GM23338 (cell line): ENCODE measurements around the gene ZNF804A. TPM values are rescaled to one million over a fixed set of nuclear protein-coding genes. Genes with fewer than 3 reads are reported as not detected.

Source experiments
- ATAC-seq: fragments of 200-7000 bp; cut with Tn5 transposase; 3 replicates; pipeline ENCODE4 v1.9.1; 2020
- DNase-seq: peaks from one replicate; pipeline ENCODE4 v3.0.0-alpha.2; 2015; ENCODE audit warnings: low spot score
- H2AFZ ChIP-seq: fragments of 200-600 bp; sonication (generic); 2 replicates; pipeline ENCODE4 v1.8.0; 2016; ENCODE audit warnings: antibody characterized with exemption, mild to moderate bottlenecking, moderate library complexity
- H3F3A ChIP-seq: fragments of 200-600 bp; sonication (generic); replicated peaks from 2 replicates; pipeline ENCODE4 v1.8.0; 2017; ENCODE audit warnings: antibody characterized with exemption, mixed run types, low read depth
- H3K27ac ChIP-seq: fragments of 200-600 bp; sonication (generic); 2 replicates; pipeline ENCODE4 v1.6.1; 2016; ENCODE audit warnings: low read depth
- H3K27me3 ChIP-seq: fragments of 200-600 bp; sonication (generic); 2 replicates; pipeline ENCODE4 v1.8.0; 2016; ENCODE audit warnings: mild to moderate bottlenecking, mixed run types, moderate library complexity; ENCODE audit not compliant: insufficient read depth
- H3K36me3 ChIP-seq: fragments of 200-600 bp; sonication (generic); 2 replicates; pipeline ENCODE4 v1.8.0; 2016; ENCODE audit warnings: mild to moderate bottlenecking; ENCODE audit not compliant: insufficient read depth
- H3K4me1 ChIP-seq: fragments of 200-600 bp; sonication (generic); 2 replicates; pipeline ENCODE4 v1.8.0; 2016; ENCODE audit warnings: mild to moderate bottlenecking, moderate library complexity; ENCODE audit not compliant: insufficient read depth
- H3K4me2 ChIP-seq: fragments of 200-600 bp; sonication (generic); 2 replicates; pipeline ENCODE4 v1.7.1; 2017; ENCODE audit warnings: mixed run types
- H3K4me3 ChIP-seq: fragments of 200-600 bp; sonication (generic); 2 replicates; pipeline ENCODE4 v1.6.1; 2016; ENCODE audit warnings: mixed run types
- H3K79me2 ChIP-seq: fragments of 200-600 bp; sonication (generic); replicated peaks from 2 replicates; pipeline ENCODE4 v1.8.0; 2017; ENCODE audit warnings: mild to moderate bottlenecking; ENCODE audit not compliant: insufficient read depth
- H3K9me2 ChIP-seq: fragments of 200-600 bp; sonication (generic); 2 replicates; pipeline ENCODE4 v1.8.0; 2017; ENCODE audit not compliant: insufficient read depth
- H4K20me1 ChIP-seq: fragments of 200-600 bp; sonication (generic); replicated peaks from 2 replicates; pipeline ENCODE4 v1.8.0; 2017; ENCODE audit warnings: mild to moderate bottlenecking; ENCODE audit not compliant: insufficient read depth
- H3K27ac Mint-ChIP-seq: 2 replicates; pipeline ENCODE4 v1.8.0; 2020; ENCODE audit warnings: inconsistent platforms, mild to moderate bottlenecking, moderate library complexity, mixed read lengths
- H3K27me3 Mint-ChIP-seq: 3 replicates; pipeline ENCODE4 v1.8.0; 2022; ENCODE audit warnings: low read depth, mild to moderate bottlenecking, moderate library complexity, mixed read lengths, inconsistent platforms; ENCODE audit not compliant: insufficient read depth, poor library complexity
- H3K36me3 Mint-ChIP-seq: 3 replicates; pipeline ENCODE4 v1.8.0; 2021; ENCODE audit warnings: low read depth, mild to moderate bottlenecking, inconsistent platforms, moderate library complexity, mixed read lengths
- H3K4me1 Mint-ChIP-seq: 3 replicates; pipeline ENCODE4 v1.8.0; 2020; ENCODE audit warnings: mild to moderate bottlenecking, inconsistent platforms, mixed read lengths
- H3K4me3 Mint-ChIP-seq: 3 replicates; pipeline ENCODE4 v1.8.0; 2021; ENCODE audit warnings: moderate library complexity, mild to moderate bottlenecking, inconsistent platforms, mixed read lengths
- H3K9me3 Mint-ChIP-seq: 3 replicates; pipeline ENCODE4 v1.8.0; 2020; ENCODE audit warnings: moderate library complexity, mild to moderate bottlenecking, inconsistent platforms, mixed read lengths
- EZH2phosphoT487 ChIP-seq: fragments of 200-600 bp; sonication (generic); IDR thresholded peaks from one replicate; pipeline ENCODE4 v1.8.1; 2018; ENCODE audit warnings: antibody characterized with exemption; ENCODE audit not compliant: unreplicated experiment
- JUNB ChIP-seq: IDR thresholded peaks from one replicate; pipeline ENCODE4 v1.6.1; 2016; ENCODE audit warnings: antibody characterized with exemption; ENCODE audit not compliant: unreplicated experiment
- NANOG ChIP-seq: IDR thresholded peaks from 2 replicates; pipeline ENCODE4 v1.6.1; 2016; ENCODE audit warnings: antibody characterized with exemption, borderline replicate concordance
- STAT1 ChIP-seq: IDR thresholded peaks from one replicate; pipeline ENCODE4 v1.6.1; 2016; ENCODE audit warnings: antibody characterized with exemption; ENCODE audit not compliant: unreplicated experiment
- ZNF114 ChIP-seq: fragments of 250-450 bp; sonication (Bioruptor Pico); IDR thresholded peaks from 2 replicates; pipeline ENCODE4 v1.5.0; 2020; ENCODE audit warnings: mild to moderate bottlenecking, moderate library complexity
- ZNF331 ChIP-seq: fragments of 250-450 bp; sonication (Bioruptor Pico); IDR thresholded peaks from 2 replicates; pipeline ENCODE4 v1.5.0; 2020; ENCODE audit warnings: low read depth, mild to moderate bottlenecking, moderate library complexity
- polyA plus RNA-seq: library from polyadenylated mRNA; unstranded; fragments of >200 nt; fragmentation: Nextera tagmentation; extraction: Ambion mirVana; gene quantifications from 2 replicates; pipeline ENCODE4 v1.2.1, GENCODE V29; 2016
- total RNA-seq: library from RNA; depleted of rRNA; stranded (reverse); fragments of >200 nt; shearing (Covaris generic); gene quantifications from 2 replicates; pipeline ENCODE4 v1.2.3, GENCODE V29; 2014
- TF ChIP-seq, protein P1 (sequence below): fragments of 250-450 bp; sonication (Bioruptor Pico); IDR thresholded peaks from 2 replicates; pipeline ENCODE4 v1.5.0; 2020; ENCODE audit warnings: mild to moderate bottlenecking, moderate library complexity
- TF ChIP-seq, protein P2 (sequence below), 2 experiments: fragments of 200-600 bp in 1 of 2; sonication (generic) in 1 of 2; conservative IDR thresholded peaks; 2 replicates each; pipeline versions ENCODE4 v1.5.1 to v1.6.1; 2016 to 2017; ENCODE audit warnings: antibody characterized with exemption in 2 of 2, low read depth in 2 of 2, mild to moderate bottlenecking in 2 of 2, moderate library complexity in 1 of 2
- TF ChIP-seq, protein P3 (sequence below): IDR thresholded peaks from 2 replicates; pipeline ENCODE4 v1.6.1; 2016; ENCODE audit warnings: antibody characterized with exemption
- TF ChIP-seq, protein P4 (sequence below): IDR thresholded peaks from one replicate; pipeline ENCODE4 v1.6.1; 2018; ENCODE audit warnings: antibody characterized with exemption; ENCODE audit not compliant: unreplicated experiment

ZNF804A gene
- total and polyA plus RNA-seq, 2 experiments from 2014 or later: not detected

DNA sequence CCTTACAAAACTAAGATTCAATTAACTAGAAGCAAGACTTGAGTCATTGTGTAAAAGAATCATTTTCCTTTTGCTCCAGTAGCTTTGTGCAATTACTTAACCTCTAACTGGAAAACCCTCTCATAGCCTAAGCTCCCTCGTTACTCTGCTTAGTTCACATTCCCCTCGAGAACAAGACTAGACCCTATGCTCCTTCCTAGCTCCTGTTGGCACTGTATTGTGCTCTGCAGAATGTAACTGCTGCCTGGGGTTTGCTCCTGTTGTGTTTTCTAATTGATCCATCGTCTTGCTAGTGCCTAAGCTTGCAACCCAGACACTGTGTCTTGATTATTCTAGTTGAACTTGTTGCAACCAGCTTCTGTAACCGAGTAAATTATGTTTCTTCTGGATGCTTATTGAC, 347.0 kb downstream of the ZNF804A start (continued):
- TF ChIP-seq, protein P1, sequence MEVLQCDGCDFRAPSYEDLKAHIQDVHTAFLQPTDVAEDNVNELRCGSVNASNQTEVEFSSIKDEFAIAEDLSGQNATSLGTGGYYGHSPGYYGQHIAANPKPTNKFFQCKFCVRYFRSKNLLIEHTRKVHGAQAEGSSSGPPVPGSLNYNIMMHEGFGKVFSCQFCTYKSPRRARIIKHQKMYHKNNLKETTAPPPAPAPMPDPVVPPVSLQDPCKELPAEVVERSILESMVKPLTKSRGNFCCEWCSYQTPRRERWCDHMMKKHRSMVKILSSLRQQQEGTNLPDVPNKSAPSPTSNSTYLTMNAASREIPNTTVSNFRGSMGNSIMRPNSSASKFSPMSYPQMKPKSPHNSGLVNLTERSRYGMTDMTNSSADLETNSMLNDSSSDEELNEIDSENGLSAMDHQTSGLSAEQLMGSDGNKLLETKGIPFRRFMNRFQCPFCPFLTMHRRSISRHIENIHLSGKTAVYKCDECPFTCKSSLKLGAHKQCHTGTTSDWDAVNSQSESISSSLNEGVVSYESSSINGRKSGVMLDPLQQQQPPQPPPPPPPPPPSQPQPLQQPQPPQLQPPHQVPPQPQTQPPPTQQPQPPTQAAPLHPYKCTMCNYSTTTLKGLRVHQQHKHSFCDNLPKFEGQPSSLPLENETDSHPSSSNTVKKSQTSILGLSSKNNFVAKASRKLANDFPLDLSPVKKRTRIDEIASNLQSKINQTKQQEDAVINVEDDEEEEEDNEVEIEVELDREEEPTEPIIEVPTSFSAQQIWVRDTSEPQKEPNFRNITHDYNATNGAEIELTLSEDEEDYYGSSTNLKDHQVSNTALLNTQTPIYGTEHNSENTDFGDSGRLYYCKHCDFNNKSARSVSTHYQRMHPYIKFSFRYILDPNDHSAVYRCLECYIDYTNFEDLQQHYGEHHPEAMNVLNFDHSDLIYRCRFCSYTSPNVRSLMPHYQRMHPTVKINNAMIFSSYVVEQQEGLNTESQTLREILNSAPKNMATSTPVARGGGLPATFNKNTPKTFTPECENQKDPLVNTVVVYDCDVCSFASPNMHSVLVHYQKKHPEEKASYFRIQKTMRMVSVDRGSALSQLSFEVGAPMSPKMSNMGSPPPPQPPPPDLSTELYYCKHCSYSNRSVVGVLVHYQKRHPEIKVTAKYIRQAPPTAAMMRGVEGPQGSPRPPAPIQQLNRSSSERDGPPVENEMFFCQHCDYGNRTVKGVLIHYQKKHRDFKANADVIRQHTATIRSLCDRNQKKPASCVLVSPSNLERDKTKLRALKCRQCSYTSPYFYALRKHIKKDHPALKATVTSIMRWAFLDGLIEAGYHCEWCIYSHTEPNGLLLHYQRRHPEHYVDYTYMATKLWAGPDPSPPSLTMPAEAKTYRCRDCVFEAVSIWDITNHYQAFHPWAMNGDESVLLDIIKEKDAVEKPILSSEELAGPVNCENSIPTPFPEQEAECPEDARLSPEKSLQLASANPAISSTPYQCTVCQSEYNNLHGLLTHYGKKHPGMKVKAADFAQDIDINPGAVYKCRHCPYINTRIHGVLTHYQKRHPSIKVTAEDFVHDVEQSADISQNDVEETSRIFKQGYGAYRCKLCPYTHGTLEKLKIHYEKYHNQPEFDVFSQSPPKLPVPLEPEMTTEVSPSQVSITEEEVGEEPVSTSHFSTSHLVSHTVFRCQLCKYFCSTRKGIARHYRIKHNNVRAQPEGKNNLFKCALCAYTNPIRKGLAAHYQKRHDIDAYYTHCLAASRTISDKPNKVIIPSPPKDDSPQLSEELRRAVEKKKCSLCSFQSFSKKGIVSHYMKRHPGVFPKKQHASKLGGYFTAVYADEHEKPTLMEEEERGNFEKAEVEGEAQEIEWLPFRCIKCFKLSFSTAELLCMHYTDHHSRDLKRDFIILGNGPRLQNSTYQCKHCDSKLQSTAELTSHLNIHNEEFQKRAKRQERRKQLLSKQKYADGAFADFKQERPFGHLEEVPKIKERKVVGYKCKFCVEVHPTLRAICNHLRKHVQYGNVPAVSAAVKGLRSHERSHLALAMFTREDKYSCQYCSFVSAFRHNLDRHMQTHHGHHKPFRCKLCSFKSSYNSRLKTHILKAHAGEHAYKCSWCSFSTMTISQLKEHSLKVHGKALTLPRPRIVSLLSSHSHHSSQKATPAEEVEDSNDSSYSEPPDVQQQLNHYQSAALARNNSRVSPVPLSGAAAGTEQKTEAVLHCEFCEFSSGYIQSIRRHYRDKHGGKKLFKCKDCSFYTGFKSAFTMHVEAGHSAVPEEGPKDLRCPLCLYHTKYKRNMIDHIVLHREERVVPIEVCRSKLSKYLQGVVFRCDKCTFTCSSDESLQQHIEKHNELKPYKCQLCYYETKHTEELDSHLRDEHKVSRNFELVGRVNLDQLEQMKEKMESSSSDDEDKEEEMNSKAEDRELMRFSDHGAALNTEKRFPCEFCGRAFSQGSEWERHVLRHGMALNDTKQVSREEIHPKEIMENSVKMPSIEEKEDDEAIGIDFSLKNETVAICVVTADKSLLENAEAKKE (CRISPR knock-in tag): no peak
- no peak for TF ChIP-seq NANOG
- no peak for TF ChIP-seq ZNF114
- no peak for TF ChIP-seq JUNB
- no peak for TF ChIP-seq EZH2phosphoT487

DNA sequence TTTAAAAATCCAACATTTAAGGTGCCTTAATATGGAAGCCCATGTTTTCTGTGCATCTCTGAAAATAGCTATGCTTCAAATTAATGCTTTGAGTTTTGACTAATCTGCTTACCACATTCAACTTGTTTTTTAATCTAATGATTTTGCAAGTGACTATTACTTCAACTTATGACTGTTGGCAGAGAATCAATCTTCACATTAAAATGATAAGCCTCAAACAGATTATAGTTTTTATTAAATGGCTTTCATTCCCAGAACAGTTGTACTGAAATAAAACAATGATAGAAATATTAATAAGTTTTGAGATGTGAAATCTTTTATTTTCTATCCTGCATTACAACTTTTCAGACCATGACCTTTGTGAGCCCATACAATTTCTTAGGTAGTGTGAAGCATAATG, 347.5 kb downstream of the ZNF804A start:
- H3K4me2 ChIP-seq: no peak overlapping the region
- H3K27me3 ChIP-seq: no peaks in the 10 kb centered on the region
- no peaks in the 10 kb centered on the region for H3K9me2 ChIP-seq
- no peaks in the 10 kb centered on the region for H3K36me3 ChIP-seq
- no peaks in the 10 kb centered on the region for H4K20me1 ChIP-seq
- Mint-ChIP-seq H3K4me1 (peaks cover 9% of the 10 kb centered on the region; the same call in 2 of the 3 replicates), H3K9me3 (no peaks in the 10 kb centered on the region), H3K27ac (no peak overlapping the region), H3K27me3 (no peaks in the 10 kb centered on the region), H3K36me3 (no peaks in the 10 kb centered on the region), H3K4me3 (no peak overlapping the region)
- H3K4me3 ChIP-seq: no peak overlapping the region
- DNase-seq (no peak), ATAC-seq (no peak)
- H3K4me1 ChIP-seq: no peaks in the 10 kb centered on the region
- no peak overlapping the region for H3K27ac ChIP-seq
- H3K79me2 ChIP-seq: no peaks in the 10 kb centered on the region
- no peaks in the 10 kb centered on the region for H3F3A ChIP-seq
- H2AFZ ChIP-seq: no peak overlapping the region
- TF ChIP-seq, protein P2, sequence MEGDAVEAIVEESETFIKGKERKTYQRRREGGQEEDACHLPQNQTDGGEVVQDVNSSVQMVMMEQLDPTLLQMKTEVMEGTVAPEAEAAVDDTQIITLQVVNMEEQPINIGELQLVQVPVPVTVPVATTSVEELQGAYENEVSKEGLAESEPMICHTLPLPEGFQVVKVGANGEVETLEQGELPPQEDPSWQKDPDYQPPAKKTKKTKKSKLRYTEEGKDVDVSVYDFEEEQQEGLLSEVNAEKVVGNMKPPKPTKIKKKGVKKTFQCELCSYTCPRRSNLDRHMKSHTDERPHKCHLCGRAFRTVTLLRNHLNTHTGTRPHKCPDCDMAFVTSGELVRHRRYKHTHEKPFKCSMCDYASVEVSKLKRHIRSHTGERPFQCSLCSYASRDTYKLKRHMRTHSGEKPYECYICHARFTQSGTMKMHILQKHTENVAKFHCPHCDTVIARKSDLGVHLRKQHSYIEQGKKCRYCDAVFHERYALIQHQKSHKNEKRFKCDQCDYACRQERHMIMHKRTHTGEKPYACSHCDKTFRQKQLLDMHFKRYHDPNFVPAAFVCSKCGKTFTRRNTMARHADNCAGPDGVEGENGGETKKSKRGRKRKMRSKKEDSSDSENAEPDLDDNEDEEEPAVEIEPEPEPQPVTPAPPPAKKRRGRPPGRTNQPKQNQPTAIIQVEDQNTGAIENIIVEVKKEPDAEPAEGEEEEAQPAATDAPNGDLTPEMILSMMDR (conservative IDR thresholded peaks at IDR 0.05; ENCODE audit: low read depth in 2 of 2): no peak
- TF ChIP-seq JUNB (no peak), EZH2phosphoT487 (no peak), ZNF331 (CRISPR knock-in tag) (no peak), STAT1 (no peak)
- TF ChIP-seq, protein P3, sequence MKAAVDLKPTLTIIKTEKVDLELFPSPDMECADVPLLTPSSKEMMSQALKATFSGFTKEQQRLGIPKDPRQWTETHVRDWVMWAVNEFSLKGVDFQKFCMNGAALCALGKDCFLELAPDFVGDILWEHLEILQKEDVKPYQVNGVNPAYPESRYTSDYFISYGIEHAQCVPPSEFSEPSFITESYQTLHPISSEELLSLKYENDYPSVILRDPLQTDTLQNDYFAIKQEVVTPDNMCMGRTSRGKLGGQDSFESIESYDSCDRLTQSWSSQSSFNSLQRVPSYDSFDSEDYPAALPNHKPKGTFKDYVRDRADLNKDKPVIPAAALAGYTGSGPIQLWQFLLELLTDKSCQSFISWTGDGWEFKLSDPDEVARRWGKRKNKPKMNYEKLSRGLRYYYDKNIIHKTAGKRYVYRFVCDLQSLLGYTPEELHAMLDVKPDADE: no peak
- TF ChIP-seq, protein P4, sequence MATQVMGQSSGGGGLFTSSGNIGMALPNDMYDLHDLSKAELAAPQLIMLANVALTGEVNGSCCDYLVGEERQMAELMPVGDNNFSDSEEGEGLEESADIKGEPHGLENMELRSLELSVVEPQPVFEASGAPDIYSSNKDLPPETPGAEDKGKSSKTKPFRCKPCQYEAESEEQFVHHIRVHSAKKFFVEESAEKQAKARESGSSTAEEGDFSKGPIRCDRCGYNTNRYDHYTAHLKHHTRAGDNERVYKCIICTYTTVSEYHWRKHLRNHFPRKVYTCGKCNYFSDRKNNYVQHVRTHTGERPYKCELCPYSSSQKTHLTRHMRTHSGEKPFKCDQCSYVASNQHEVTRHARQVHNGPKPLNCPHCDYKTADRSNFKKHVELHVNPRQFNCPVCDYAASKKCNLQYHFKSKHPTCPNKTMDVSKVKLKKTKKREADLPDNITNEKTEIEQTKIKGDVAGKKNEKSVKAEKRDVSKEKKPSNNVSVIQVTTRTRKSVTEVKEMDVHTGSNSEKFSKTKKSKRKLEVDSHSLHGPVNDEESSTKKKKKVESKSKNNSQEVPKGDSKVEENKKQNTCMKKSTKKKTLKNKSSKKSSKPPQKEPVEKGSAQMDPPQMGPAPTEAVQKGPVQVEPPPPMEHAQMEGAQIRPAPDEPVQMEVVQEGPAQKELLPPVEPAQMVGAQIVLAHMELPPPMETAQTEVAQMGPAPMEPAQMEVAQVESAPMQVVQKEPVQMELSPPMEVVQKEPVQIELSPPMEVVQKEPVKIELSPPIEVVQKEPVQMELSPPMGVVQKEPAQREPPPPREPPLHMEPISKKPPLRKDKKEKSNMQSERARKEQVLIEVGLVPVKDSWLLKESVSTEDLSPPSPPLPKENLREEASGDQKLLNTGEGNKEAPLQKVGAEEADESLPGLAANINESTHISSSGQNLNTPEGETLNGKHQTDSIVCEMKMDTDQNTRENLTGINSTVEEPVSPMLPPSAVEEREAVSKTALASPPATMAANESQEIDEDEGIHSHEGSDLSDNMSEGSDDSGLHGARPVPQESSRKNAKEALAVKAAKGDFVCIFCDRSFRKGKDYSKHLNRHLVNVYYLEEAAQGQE: no peak
